22Rv1 (cell line): ENCODE data around the gene GARRE1.
A peak's percentile ranks its signal among the peaks of the same experiment; 100 is the strongest.
"Not testable (repeated sequence)": the region's sequence is repeated elsewhere in the genome, so short reads cannot be mapped to it uniquely, and the experiment has no call there.

Source experiments
- H3K27ac ChIP-seq: fragments of 450-650 bp; 2 replicates; pipeline ENCODE4 v1.5.1; 2017
- ZFX ChIP-seq: fragments of 450-650 bp; IDR thresholded peaks from 2 replicates; pipeline ENCODE4 v1.6.1; 2017; ENCODE audit warnings: antibody characterized with exemption, borderline replicate concordance
- TF ChIP-seq, protein P1 (sequence below): fragments of 450-650 bp; IDR thresholded peaks from 2 replicates; pipeline ENCODE4 v1.5.1; 2017; ENCODE audit warnings: mild to moderate bottlenecking

GARRE1 gene

DNA sequence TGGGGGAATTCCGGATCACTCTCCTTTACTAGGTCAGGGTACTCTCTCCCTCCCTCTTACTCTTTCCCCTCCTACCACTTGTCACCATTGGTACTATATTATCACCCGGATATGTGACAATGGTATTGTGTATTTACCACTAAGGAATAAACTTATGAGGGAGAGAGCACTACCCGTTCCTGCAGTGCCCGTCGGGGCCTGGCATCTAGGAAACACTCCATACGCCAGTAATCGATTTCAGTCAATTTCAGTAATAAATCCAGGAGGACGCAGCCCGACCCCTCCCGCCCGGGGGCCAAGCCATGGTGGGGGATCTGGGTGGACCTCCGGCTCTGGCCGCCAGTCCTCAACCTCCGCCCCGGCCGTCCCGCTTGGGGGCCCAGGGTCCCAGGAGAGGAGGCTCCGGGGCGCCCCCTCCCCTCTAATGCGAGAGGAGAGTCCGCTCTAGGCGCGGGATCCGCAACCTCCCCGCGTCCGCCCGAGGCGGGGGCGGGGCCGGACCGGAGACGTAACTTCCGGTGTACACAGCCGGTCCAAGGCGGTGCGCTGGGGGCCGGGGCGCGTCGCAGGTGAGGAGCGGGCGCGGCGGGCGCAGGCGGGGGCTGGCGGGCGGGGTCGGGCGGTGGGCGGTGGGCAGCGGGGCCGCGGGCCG lies at the start of gene GARRE1:
Gene GARRE1 (plus strand): TSS at position 509 of the 652 bp plus-strand sequence. CDS start 45,920 bp downstream, outside the sequence.
- TF ChIP-seq, protein P1, sequence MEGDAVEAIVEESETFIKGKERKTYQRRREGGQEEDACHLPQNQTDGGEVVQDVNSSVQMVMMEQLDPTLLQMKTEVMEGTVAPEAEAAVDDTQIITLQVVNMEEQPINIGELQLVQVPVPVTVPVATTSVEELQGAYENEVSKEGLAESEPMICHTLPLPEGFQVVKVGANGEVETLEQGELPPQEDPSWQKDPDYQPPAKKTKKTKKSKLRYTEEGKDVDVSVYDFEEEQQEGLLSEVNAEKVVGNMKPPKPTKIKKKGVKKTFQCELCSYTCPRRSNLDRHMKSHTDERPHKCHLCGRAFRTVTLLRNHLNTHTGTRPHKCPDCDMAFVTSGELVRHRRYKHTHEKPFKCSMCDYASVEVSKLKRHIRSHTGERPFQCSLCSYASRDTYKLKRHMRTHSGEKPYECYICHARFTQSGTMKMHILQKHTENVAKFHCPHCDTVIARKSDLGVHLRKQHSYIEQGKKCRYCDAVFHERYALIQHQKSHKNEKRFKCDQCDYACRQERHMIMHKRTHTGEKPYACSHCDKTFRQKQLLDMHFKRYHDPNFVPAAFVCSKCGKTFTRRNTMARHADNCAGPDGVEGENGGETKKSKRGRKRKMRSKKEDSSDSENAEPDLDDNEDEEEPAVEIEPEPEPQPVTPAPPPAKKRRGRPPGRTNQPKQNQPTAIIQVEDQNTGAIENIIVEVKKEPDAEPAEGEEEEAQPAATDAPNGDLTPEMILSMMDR: no peak
- TF ChIP-seq ZFX: no peak
- peak within 1 kb of the TSS; percentile 55 for H3K27ac ChIP-seq

DNA sequence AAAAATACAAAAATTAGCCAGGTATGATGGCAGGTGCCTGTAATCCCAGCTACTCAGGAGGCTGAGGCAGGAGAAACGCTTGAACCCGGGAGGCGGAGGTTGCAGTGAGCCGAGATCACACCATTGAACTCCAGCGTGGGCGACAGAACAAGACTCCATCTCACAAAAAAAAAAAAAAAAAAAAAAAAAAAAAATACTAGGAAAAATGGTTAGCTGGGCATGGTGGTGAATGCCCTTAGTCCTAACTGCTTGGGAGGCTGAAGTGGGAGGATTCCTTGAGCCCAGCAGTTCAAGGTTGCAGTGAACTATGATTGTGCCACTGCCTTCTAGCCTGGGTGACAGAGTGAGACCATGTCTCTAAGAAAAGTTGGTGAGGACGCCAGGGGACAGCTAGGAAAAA lies 49.0 kb upstream of the GARRE1 start:
- not testable (repeated sequence) for H3K27ac ChIP-seq

DNA sequence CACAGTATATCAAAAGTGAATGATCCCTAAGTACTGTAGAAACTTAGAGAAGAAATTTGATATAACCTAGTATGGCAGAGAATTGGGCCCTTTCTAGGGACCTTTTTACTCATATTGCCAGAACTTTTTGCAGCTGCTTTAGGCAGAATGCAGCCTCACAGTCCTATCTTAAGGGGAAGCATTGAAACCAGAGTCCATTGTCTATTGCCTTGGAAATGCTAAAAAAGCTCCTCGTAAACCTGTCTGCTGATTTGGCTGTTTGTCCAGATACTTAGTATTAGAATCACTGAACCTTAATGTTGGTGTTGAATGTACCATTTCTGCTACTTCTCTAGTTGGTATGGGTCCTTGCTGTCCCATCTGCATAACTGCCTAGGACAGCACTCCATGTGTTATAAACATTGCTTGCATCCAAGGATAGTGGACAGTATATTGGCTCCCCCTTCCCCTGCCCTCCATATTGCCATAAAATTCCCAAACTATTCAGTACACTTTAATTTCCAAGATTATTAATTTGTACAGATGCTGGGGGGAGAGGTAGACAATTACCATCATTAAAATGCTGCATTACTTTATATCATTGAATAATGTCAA lies 46.0 kb upstream of the GARRE1 start:
- TF ChIP-seq ZFX: no peak
- TF ChIP-seq, protein P1: no peak
- no peak overlapping the region for H3K27ac ChIP-seq

GRCh38 chr19:34209726-34210125 lies 44.6 kb upstream of the GARRE1 start:
- H3K27ac ChIP-seq: no peak overlapping the region
- TF ChIP-seq ZFX: no peak
- TF ChIP-seq, protein P1: no peak

DNA sequence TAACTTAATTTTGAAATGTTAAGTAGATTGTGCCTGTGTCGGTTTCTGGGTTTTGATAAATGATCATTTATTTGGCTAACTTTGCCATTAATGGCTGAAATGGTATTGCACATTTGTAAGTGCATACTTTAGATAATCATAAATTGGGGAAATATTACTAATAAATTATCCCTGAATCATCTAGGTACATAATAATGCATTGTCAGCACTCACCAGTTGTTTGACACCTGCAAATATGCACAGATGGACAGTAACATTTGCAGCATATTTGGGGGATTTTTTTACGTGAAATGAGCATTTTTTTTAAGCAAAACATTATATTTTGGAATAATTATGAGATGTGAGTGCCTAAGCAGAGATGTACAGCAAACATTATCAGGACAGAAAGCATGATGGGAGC lies 41.1 kb upstream of the GARRE1 start:
- TF ChIP-seq, protein P1: no peak
- no peak for TF ChIP-seq ZFX
- H3K27ac ChIP-seq: no peak overlapping the region

DNA sequence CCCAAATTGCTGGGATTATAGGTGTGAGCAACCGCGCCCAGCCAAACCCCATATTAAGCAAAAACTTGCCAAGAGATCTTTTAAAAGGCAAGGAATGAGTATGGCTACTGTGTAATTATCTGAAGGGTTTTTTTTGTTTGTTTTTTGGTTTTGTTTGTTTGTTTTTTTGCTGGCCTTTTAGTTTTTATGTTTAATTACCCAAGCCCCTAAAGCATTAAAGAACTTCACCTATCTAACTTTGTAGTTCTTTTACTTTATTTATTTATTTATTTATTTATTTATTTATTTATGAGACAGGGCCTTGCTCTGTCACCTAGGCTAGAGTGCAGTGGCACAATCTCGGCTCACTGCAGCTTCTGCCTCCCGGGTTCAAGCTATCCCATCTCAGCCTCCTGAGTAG lies 40.3 kb upstream of the GARRE1 start:
- H3K27ac ChIP-seq: no peak overlapping the region
- no peak for TF ChIP-seq ZFX
- TF ChIP-seq, protein P1: no peak

- H3K27ac ChIP-seq: no peak overlapping the region
- TF ChIP-seq, protein P1: no peak
- TF ChIP-seq ZFX: no peak
Observed at GRCh38 chr19:34215006-34215665, 39.2 kb upstream of the GARRE1 start.
